ENCODE measurements around the gene ERC1.
"Not testable (repeated sequence)": the region's sequence is repeated elsewhere in the genome, so short reads cannot be mapped to it uniquely, and the experiment has no call there.

ERC1 gene

GRCh38 chr12:1284611-1285010 is 293.6 kb downstream of the ERC1 start:
- no peak for DNase-seq

GRCh38 chr12:1287446-1287975 is 296.5 kb downstream of the ERC1 start:
- DNase-seq, result no peak

- DNase-seq, result no peak
Measured at GRCh38 chr12:1288333-1288732, 297.3 kb downstream of the ERC1 start.

- no peak for DNase-seq
Measured at GRCh38 chr12:1289371-1290155, 298.5 kb downstream of the ERC1 start.

GRCh38 chr12:1290716-1291115 is 299.7 kb downstream of the ERC1 start:
- DNase-seq, result no peak

GRCh38 chr12:1291601-1292332 is 300.7 kb downstream of the ERC1 start:
- DNase-seq, result no peak

GRCh38 chr12:1293901-1294300 is 302.9 kb downstream of the ERC1 start:
- no peak for DNase-seq

- DNase-seq, result no peak
Measured at GRCh38 chr12:1297206-1297605, 306.2 kb downstream of the ERC1 start.

- DNase-seq, result no peak
Measured at GRCh38 chr12:1297639-1298175, 306.7 kb downstream of the ERC1 start.

- DNase-seq, result no peak
Measured at GRCh38 chr12:1300460-1300859, 309.4 kb downstream of the ERC1 start.

GRCh38 chr12:1302201-1302870 is 311.3 kb downstream of the ERC1 start:
- DNase-seq, result no peak

GRCh38 chr12:1305063-1305434 is 314.0 kb downstream of the ERC1 start:
- no peak for DNase-seq

GRCh38 chr12:1305791-1306500 is 314.9 kb downstream of the ERC1 start:
- DNase-seq, result no peak

- DNase-seq, result no peak
Measured at GRCh38 chr12:1306817-1307216, 315.8 kb downstream of the ERC1 start.

GRCh38 chr12:1307796-1308195 is 316.8 kb downstream of the ERC1 start:
- no peak for DNase-seq

GRCh38 chr12:1309613-1310012 is 318.6 kb downstream of the ERC1 start:
- no peak for DNase-seq

- no peak for DNase-seq
Measured at GRCh38 chr12:1310653-1311052, 319.6 kb downstream of the ERC1 start.

GRCh38 chr12:1311145-1311544 is 320.1 kb downstream of the ERC1 start:
- DNase-seq, result no peak

GRCh38 chr12:1313906-1314305 is 322.9 kb downstream of the ERC1 start:
- DNase-seq, result no peak

- DNase-seq, result no peak
Measured at GRCh38 chr12:1314523-1314922, 323.5 kb downstream of the ERC1 start.

GRCh38 chr12:1316991-1317390 is 326.0 kb downstream of the ERC1 start:
- DNase-seq, result not testable (repeated sequence)

Data from hypothalamus (tissue), 51 donors.